Measurements from ENCODE around the gene CYP46A1. TPM values are rescaled to one million over a fixed set of nuclear protein-coding genes. Genes with fewer than 3 reads are reported as not detected.

CYP46A1 gene
- polyA plus RNA-seq, 2 of the 4 experiments (the other 2 are of a cell fraction): 0.06 to 0.13 TPM

- Histone ChIP-seq H3K27ac (peak overlapping the region; percentile 86 to 89), H3K9me3 (no peaks in the 10 kb centered on the region), H3K4me3 (peak overlapping the region; percentile 88), H3K4me1 (peaks cover 7% of the 10 kb centered on the region; the same call in 2 of the 3 replicates), H3K4me2 (peak overlapping the region; percentile 99)
- DNase-seq (ENCODE audit: low read depth in 1 of 2, low spot score in 1 of 2) (peak; percentile 65 to 77), ATAC-seq (peak; percentile 62 to 79), FAIRE-seq (no peak)
- ChIA-PET POLR2A (interaction anchor here (0.6 to 1.7 kb wide), 4 partner anchors 46 to 241 kb away, joined by 3 to 7 read pairs (median 4); partner anchors contain the start of genes CYP46A1 and EML1), CTCF (interaction anchor here (0.6 to 19.6 kb wide), 54 partner anchors 9 to 240 kb away, joined by 3 to 263 read pairs (median 5); partner anchors contain the start of genes CYP46A1 and EML1)
- TF ChIP-seq MAZ (IDR thresholded peaks at IDR 0.05; ENCODE audit: borderline replicate concordance, low read depth, low read length) (no peak), SMC3 (IDR thresholded peaks at IDR 0.05) (peak; percentile 95), TFCP2L1 (CRISPR knock-in tag; IDR thresholded peaks at IDR 0.05) (no peak), REST (IDR thresholded peaks at IDR 0.05) (no peak), ZC3H11A (IDR thresholded peaks at IDR 0.05) (no peak), ELK1 (IDR thresholded peaks at IDR 0.05; ENCODE audit: low read depth, low read length) (no peak), KDM1A (IDR thresholded peaks at IDR 0.05; ENCODE audit: low read depth) (no peak), RAD21 (conservative IDR thresholded peaks at IDR 0.05 in 1 of 2, IDR thresholded peaks at IDR 0.05 in 1 of 2) (peak; percentile 81 to 92), RFX5 (IDR thresholded peaks at IDR 0.05) (0 out of 2 replicates have a peak, but pooled peaks have one; percentile 32), PBX3 (IDR thresholded peaks at IDR 0.05) (no peak), CTCF (IDR thresholded peaks at IDR 0.05) (peak; percentile 91), POLR2AphosphoS2 (conservative IDR thresholded peaks at IDR 0.05; ENCODE audit: low read length) (no peak), MAFK (IDR thresholded peaks at IDR 0.05; ENCODE audit: partially characterized antibody) (no peak), HOXB5 (CRISPR knock-in tag; IDR thresholded peaks at IDR 0.05) (0 out of 2 replicates have a peak, but pooled peaks have one; percentile 25), HOXB13 (CRISPR knock-in tag; IDR thresholded peaks at IDR 0.05; ENCODE audit: low read depth) (no peak)
- WGBS (ENCODE audit: missing lambda C conversion rate): 3% methylated on average over 22 of the region's 75 CpGs
Observed at GRCh38 chr14:99729991-99730875, 46.1 kb downstream of the CYP46A1 start.
